Osteoblast (primary cell): ENCODE measurements around the gene TIMM23B. TPM values are rescaled to one million over a fixed set of nuclear protein-coding genes. Genes with fewer than 3 reads are reported as not detected.
"Not testable (repeated sequence)": the region's sequence is repeated elsewhere in the genome, so short reads cannot be mapped to it uniquely, and the experiment has no call there.

ENCODE experiments used
- DNase-seq: peaks from one replicate; pipeline ENCODE4 v3.0.0; 2011; ENCODE audit warnings: low spot score, mixed read lengths; ENCODE audit not compliant: insufficient read length; ENCODE audit errors: missing footprints
- H2AFZ ChIP-seq: 2 replicates; pipeline ENCODE4 v1.6.0; 2011; ENCODE audit warnings: mild to moderate bottlenecking, low read length
- H3K27ac ChIP-seq: 2 replicates; pipeline ENCODE4 v1.5.1; 2011; ENCODE audit warnings: mild to moderate bottlenecking, low read depth, low read length, moderate library complexity
- H3K27me3 ChIP-seq: 2 replicates; pipeline ENCODE4 v1.6.0; 2012; ENCODE audit warnings: mild to moderate bottlenecking, control low read depth, inconsistent platforms, low read length, moderate library complexity; ENCODE audit not compliant: insufficient read depth
- H3K36me3 ChIP-seq: 2 replicates; pipeline ENCODE4 v1.5.1; 2011; ENCODE audit warnings: mild to moderate bottlenecking, low read length, control low read depth, moderate library complexity; ENCODE audit not compliant: insufficient read depth
- H3K4me1 ChIP-seq: 2 replicates; pipeline ENCODE4 v1.5.1; 2011; ENCODE audit warnings: mild to moderate bottlenecking, low read length, control low read depth, moderate library complexity; ENCODE audit not compliant: insufficient read depth
- H3K4me2 ChIP-seq: 2 replicates; pipeline ENCODE4 v1.6.0; 2011; ENCODE audit warnings: mild to moderate bottlenecking, low read length; ENCODE audit not compliant: insufficient read depth
- H3K4me3 ChIP-seq: fragments of 200-600 bp; sonication (generic); 3 replicates; pipeline ENCODE4 v1.5.1; 2012; ENCODE audit warnings: mild to moderate bottlenecking, low read length, inconsistent platforms; ENCODE audit not compliant: insufficient read depth
- H3K79me2 ChIP-seq: 2 replicates; pipeline ENCODE4 v1.6.0; 2012; ENCODE audit warnings: mild to moderate bottlenecking, low read length, control low read depth, inconsistent platforms; ENCODE audit not compliant: insufficient read depth
- H3K9me3 ChIP-seq: 2 replicates; pipeline ENCODE4 v1.5.1; 2011; ENCODE audit warnings: low read depth, low read length, control low read depth
- H4K20me1 ChIP-seq: 2 replicates; pipeline ENCODE4 v1.6.0; 2012; ENCODE audit warnings: mild to moderate bottlenecking, low read length, control low read depth; ENCODE audit not compliant: insufficient read depth
- total RNA-seq: library from RNA; depleted of rRNA; stranded (reverse); fragments of >200 nt; gene quantifications from 2 replicates; pipeline ENCODE4 v1.2.3, GENCODE V29; 2012

Gene TIMM23B
- total RNA-seq, 1 donor: 22.8 TPM

DNA sequence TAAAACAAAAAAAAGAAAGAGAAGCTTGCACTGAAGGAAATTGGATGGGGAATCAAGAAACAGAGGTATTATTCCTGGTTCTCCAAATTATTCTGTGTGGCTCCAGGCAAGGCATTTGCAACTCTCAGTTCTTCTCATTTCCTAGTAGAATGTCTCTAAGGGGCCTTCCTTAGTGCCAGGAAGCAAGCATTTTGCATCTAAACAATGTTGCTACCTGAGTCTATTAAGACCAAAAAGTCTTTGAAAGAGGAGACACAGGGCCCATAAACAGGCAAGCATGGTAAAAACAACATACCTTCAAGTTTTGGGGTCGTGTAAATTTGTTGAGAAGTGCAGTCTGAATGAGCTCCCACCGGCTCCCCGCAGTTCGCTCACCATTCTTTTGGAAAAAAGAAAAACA is 19.8 kb upstream of the TIMM23B start:
- not testable (repeated sequence) for H3K79me2 ChIP-seq, H2AFZ ChIP-seq, H3K9me3 ChIP-seq, H3K4me3 ChIP-seq, H4K20me1 ChIP-seq, DNase-seq, H3K27me3 ChIP-seq, H3K27ac ChIP-seq, H3K4me2 ChIP-seq, H3K4me1 ChIP-seq, H3K36me3 ChIP-seq

DNA sequence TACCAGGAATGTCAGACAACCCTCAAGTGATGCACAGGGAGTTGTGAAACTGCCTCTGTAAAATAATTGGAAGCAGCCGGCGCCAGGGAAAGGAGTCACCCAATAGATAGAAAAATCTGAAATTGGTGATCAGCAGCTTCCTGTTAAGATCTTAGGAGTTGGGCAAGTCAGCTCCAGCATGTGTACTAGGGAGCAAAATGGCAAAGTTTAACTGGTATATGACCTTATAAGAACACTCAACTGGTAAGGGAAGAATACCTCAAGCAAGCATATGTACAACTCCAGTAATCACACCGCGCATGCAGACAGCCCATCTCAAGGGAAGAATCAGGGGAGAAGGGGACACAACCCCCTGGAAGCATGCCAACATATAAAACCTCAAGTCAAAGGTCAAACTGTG is 18.3 kb upstream of the TIMM23B start:
- not testable (repeated sequence) for H3K79me2 ChIP-seq, H2AFZ ChIP-seq, H3K9me3 ChIP-seq, H3K36me3 ChIP-seq, H3K27ac ChIP-seq, H3K27me3 ChIP-seq, DNase-seq, H4K20me1 ChIP-seq, H3K4me3 ChIP-seq, H3K4me1 ChIP-seq, H3K4me2 ChIP-seq

GRCh38 chr10:49931276-49931675 is 10.6 kb upstream of the TIMM23B start:
- not testable (repeated sequence) for H3K4me2 ChIP-seq, H3K27me3 ChIP-seq, H2AFZ ChIP-seq, H3K9me3 ChIP-seq, DNase-seq, H3K27ac ChIP-seq, H3K36me3 ChIP-seq, H3K4me3 ChIP-seq, H3K79me2 ChIP-seq, H3K4me1 ChIP-seq, H4K20me1 ChIP-seq

DNA sequence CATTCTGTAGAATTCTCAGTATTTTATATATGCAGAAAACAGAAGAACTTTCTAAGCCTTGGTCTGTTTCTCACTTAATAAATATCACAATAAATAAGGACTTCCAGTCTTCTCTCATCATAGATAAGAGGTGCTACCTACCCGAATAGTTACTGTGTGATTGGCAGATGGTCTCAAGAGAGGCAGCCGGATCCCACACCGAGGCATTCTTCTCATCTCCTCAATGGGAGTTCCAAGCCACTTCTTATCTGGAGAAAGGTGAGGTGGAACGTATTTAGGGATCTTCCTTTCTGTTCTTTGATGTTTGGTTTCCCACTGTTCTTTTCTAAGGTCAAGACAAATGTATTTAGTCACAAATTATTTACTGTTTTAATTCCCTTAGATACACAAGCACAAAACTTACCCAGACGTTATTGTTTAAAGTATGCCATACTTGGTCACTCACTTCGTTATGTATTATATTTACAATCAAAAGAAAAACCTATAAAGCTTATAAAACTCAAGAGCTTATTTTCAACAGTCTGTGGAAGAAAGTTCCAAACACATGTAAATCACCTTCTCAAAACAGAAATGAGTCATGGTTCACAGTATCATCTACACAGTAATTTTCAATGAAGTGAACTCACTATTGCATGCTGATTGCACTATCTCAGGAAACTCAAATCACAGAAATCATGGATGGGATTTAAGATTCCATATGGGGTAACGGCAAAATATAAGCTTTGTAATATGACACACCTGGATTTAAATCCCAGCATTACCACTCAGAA is 9.7 kb upstream of the TIMM23B start:
- not testable (repeated sequence) for H3K36me3 ChIP-seq, H3K4me3 ChIP-seq, H3K27ac ChIP-seq, H3K9me3 ChIP-seq, H3K4me2 ChIP-seq, DNase-seq, H3K79me2 ChIP-seq, H4K20me1 ChIP-seq, H3K27me3 ChIP-seq, H2AFZ ChIP-seq, H3K4me1 ChIP-seq

GRCh38 chr10:49942339-49942705 is 469 bp downstream of the TIMM23B start:
- H2AFZ ChIP-seq: peak overlapping the region; percentile 85
- not testable (repeated sequence) for DNase-seq, H4K20me1 ChIP-seq, H3K9me3 ChIP-seq, H3K36me3 ChIP-seq, H3K27me3 ChIP-seq
- H3K4me2 ChIP-seq: peak overlapping the region; percentile 91
- peak overlapping the region; percentile 77 for H3K27ac ChIP-seq
- peaks cover 62% of the 10 kb centered on the region for H3K79me2 ChIP-seq
- H3K4me1 ChIP-seq: peaks cover 17% of the 10 kb centered on the region
- H3K4me3 ChIP-seq: peak overlapping the region; percentile 87

DNA sequence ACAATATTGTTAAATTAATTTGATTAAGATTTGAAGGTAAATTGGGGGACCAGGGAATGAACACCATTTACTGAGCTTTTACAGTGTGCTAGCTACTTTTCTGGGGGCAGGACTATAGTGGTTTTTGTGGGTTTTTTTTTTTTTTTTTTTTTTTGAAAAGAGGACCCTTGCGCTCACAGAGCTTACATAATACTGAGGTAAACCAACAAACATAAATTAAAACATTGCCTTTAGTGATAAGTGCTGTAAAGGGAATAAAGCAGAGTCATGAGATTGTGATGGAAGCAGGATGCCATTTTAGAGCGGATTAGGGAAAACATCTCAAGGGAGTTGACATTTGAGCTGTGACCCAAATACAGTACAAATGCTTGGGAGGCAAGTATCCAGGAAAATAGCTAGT is 1.8 kb downstream of the TIMM23B start:
- Histone ChIP-seq H3K79me2 (peaks cover 57% of the 10 kb centered on the region), H3K27ac (peak overlapping the region; percentile 45), H3K4me1 (peaks cover 17% of the 10 kb centered on the region), H3K4me2 (peak overlapping the region; percentile 91)
- H2AFZ ChIP-seq, H3K4me3 ChIP-seq, H3K9me3 ChIP-seq, DNase-seq, H3K36me3 ChIP-seq, H4K20me1 ChIP-seq, H3K27me3 ChIP-seq: not testable (repeated sequence)

DNA sequence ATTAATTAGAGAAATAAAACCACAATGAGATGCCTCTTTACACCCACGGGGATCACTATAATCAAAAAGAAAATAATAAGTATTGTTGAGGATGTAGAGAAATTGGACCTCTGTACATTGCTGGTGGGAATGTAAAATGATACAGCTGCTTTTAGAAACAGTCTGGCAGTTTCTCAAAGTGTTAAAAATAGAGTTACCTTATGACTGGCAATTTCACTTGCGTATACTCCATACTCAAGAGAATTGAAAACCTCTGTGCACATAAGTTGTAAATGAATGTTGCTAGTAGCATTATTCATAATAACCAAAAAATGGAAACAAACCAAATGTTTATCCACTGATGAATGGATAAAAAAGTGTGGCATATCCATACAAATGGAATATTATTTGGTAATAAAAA is 6.3 kb downstream of the TIMM23B start:
- not testable (repeated sequence) for H3K27me3 ChIP-seq, H3K4me3 ChIP-seq
- H3K79me2 ChIP-seq: peaks cover 29% of the 10 kb centered on the region

DNA sequence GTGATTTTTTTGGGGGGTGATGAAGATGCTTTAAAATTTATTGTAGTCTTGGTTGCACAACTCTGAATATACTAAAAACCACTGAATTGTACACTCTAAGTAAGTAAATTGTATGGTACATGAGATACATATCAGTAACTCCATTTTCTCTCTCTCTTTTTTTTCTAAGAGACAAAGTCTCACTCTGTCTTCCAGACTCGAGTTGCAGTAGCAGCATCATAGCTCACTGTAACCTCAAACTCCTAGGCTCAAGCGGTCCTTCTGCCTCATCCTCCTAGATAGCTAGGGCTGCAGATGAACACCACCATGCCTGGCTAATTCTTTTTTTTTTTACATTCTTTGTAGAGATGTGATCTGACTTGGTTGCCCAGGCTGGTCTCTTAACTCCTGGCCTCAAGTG is 6.9 kb downstream of the TIMM23B start:
- H3K4me1 ChIP-seq, H2AFZ ChIP-seq, H3K36me3 ChIP-seq, H3K27ac ChIP-seq, H3K4me2 ChIP-seq, H3K9me3 ChIP-seq, DNase-seq, H3K27me3 ChIP-seq, H3K4me3 ChIP-seq, H4K20me1 ChIP-seq: not testable (repeated sequence)
- peaks cover 24% of the 10 kb centered on the region for H3K79me2 ChIP-seq

More for the DNA sequence above, 6.3 kb downstream of the TIMM23B start:
- not testable (repeated sequence) for H3K4me1 ChIP-seq, H3K36me3 ChIP-seq, H3K9me3 ChIP-seq, H3K4me2 ChIP-seq, H2AFZ ChIP-seq, H4K20me1 ChIP-seq, H3K27ac ChIP-seq, DNase-seq

GRCh38 chr10:49952006-49952405 is 10.2 kb downstream of the TIMM23B start:
- H3K36me3 ChIP-seq, H3K27ac ChIP-seq, H3K4me1 ChIP-seq, H3K4me3 ChIP-seq, H3K27me3 ChIP-seq, H4K20me1 ChIP-seq, H3K4me2 ChIP-seq, DNase-seq, H3K9me3 ChIP-seq, H2AFZ ChIP-seq: not testable (repeated sequence)
- H3K79me2 ChIP-seq: peaks cover 17% of the 10 kb centered on the region
